Neural crest cell (in vitro differentiated cells): ENCODE measurements around the gene POR. TPM values are rescaled to one million over a fixed set of nuclear protein-coding genes. Genes with fewer than 3 reads are reported as not detected.
"Not testable (repeated sequence)": the region's sequence is repeated elsewhere in the genome, so short reads cannot be mapped to it uniquely, and the experiment has no call there.

Source experiments
- DNase-seq: peaks from one replicate; pipeline ENCODE4 v3.0.0; 2021; ENCODE audit warnings: low read depth, mixed read lengths, low spot score
- H3K27ac Mint-ChIP-seq: one replicate; pipeline ENCODE4 v1.8.0; 2021; ENCODE audit warnings: mild to moderate bottlenecking, mixed read lengths; ENCODE audit not compliant: unreplicated experiment
- H3K27me3 Mint-ChIP-seq: 2 replicates; pipeline ENCODE4 v1.8.0; 2021; ENCODE audit warnings: low read depth, mild to moderate bottlenecking, mixed read lengths
- H3K36me3 Mint-ChIP-seq: 2 replicates; pipeline ENCODE4 v1.8.0; 2021; ENCODE audit warnings: low read depth, mild to moderate bottlenecking, mixed read lengths
- H3K4me1 Mint-ChIP-seq: 2 replicates; pipeline ENCODE4 v1.8.0; 2021; ENCODE audit warnings: mixed read lengths
- H3K4me3 Mint-ChIP-seq: one replicate; pipeline ENCODE4 v1.8.0; 2021; ENCODE audit warnings: mild to moderate bottlenecking, mixed read lengths
- H3K9me3 Mint-ChIP-seq: 2 replicates; pipeline ENCODE4 v1.8.0; 2021; ENCODE audit warnings: mixed read lengths
- CTCF ChIP-seq: fragments of 200-600 bp; sonication (generic); conservative IDR thresholded peaks from 2 replicates; pipeline ENCODE4 v1.5.0; 2021; ENCODE audit warnings: antibody characterized with exemption, mild to moderate bottlenecking
- total RNA-seq: library from RNA; stranded (reverse); gene quantifications from 2 replicates; pipeline ENCODE4 v1.2.1, GENCODE V29; 2021

The POR gene
- total RNA-seq, 1 donor from 2014 or later, result 126 TPM

DNA sequence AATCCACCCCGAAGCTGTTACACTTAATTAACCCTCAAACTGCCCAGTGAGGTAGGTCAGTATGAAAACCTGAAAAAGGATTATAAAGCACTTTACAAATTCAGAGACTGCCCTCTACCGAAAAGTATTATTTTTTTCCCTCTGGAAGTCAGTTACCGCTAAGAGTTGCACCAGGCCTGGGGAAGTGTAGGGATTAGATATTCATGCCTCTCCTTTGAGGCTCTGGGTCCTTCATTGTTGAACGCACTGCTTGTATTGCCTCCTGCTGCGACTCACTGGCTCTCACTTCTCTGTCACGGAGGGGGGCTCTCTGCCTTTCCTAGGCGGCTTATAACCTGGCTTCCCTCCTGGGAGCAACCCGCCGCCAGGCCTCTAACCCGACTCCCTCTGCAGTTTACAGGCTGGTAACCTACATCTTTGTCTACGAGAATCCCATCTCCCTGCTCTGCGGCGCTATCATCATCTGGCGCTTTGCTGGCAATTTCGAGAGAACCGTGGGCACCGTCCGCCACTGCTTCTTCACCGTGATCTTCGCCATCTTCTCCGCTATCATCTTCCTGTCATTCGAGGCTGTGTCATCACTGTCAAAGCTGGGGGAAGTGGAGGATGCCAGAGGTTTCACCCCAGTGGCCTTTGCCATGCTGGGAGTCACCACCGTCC is 33.4 kb upstream of the POR start:
- Mint-ChIP-seq H3K36me3 (peaks cover 12% of the 10 kb centered on the region), H3K4me3 (peak overlapping the region; percentile 85), H3K9me3 (no peaks in the 10 kb centered on the region), H3K4me1 (peaks cover 37% of the 10 kb centered on the region), H3K27me3 (no peaks in the 10 kb centered on the region), H3K27ac (peak overlapping the region; percentile 59)
- TF ChIP-seq CTCF, result no peak
- DNase-seq, result no peak

DNA sequence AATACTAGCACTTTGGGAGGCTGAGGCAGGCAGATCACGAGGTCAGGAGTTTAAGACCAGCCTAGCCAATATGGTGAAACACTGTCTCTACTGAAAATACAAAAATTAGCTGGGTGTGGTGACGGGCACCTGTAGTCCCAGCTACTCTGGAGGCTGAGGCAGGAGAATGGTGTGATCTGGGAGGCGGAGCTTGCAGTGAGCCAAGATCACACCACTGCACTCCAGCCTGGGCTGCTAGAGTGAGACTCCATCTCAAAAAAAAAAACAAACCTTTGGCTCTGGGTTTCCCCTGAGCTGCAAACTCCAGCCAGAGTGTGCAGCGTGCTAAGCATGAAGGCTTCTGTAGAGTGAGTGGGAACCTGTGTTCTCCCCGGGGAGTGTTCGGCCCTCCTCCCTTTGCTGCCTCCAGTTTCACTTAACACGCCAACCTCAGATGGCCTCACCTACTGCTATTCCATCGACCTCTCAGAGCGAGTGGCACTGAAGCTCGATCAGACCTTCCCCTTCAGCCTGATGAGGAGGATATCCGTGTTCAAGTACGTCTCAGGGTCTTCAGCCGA is 31.6 kb upstream of the POR start:
- H3K27ac Mint-ChIP-seq, H3K27me3 Mint-ChIP-seq, DNase-seq, H3K4me3 Mint-ChIP-seq, H3K9me3 Mint-ChIP-seq: not testable (repeated sequence)
- H3K4me1 Mint-ChIP-seq, result peaks cover 32% of the 10 kb centered on the region
- H3K36me3 Mint-ChIP-seq, result peaks cover 12% of the 10 kb centered on the region

GRCh38 chr7:75884476-75884875 is 30.5 kb upstream of the POR start:
- Mint-ChIP-seq H3K4me1 (peaks cover 30% of the 10 kb centered on the region), H3K4me3 (no peak overlapping the region), H3K9me3 (no peaks in the 10 kb centered on the region), H3K27ac (no peak overlapping the region), H3K36me3 (peaks cover 17% of the 10 kb centered on the region), H3K27me3 (no peaks in the 10 kb centered on the region)
- no peak for TF ChIP-seq CTCF
- no peak for DNase-seq

GRCh38 chr7:75885036-75885435 is 29.9 kb upstream of the POR start:
- Mint-ChIP-seq H3K4me3 (no peak overlapping the region), H3K27me3 (no peaks in the 10 kb centered on the region), H3K27ac (no peak overlapping the region), H3K4me1 (peaks cover 29% of the 10 kb centered on the region), H3K36me3 (peaks cover 17% of the 10 kb centered on the region), H3K9me3 (no peaks in the 10 kb centered on the region)
- TF ChIP-seq CTCF, result no peak
- no peak for DNase-seq

GRCh38 chr7:75887669-75888369 is 27.1 kb upstream of the POR start:
- peaks cover 8% of the 10 kb centered on the region for H3K36me3 Mint-ChIP-seq
- TF ChIP-seq CTCF, result no peak
- peaks cover 12% of the 10 kb centered on the region for H3K4me1 Mint-ChIP-seq
- no peak for DNase-seq
- no peaks in the 10 kb centered on the region for H3K9me3 Mint-ChIP-seq
- H3K27ac Mint-ChIP-seq, result no peak overlapping the region
- H3K4me3 Mint-ChIP-seq, result peak overlapping the region; percentile 47
- no peaks in the 10 kb centered on the region for H3K27me3 Mint-ChIP-seq
